ENCODE data around the gene RGS7. TPM values are rescaled to one million over a fixed set of nuclear protein-coding genes. Genes with fewer than 3 reads are reported as not detected.

Gene RGS7
- total and polyA plus RNA-seq, 10 of the 15 experiments (the other 5 are each of a cell fraction or from before 2014, with no cell fraction given): not detected

GRCh38 chr1:241208910-241209379 is 148.1 kb downstream of the RGS7 start (continued):
- no peak for TF ChIP-seq JUND (IDR thresholded peaks at IDR 0.05; ENCODE audit: low read depth, low read length)

- no peak for ATAC-seq
- TF ChIP-seq ATF2 (IDR thresholded peaks at IDR 0.05; ENCODE audit: low read length) (no peak), HDAC6 (IDR thresholded peaks at IDR 0.05; ENCODE audit: unreplicated experiment) (no peak), RFX5 (IDR thresholded peaks at IDR 0.05; ENCODE audit: low read depth, low read length) (no peak), RAD51 (IDR thresholded peaks at IDR 0.05) (no peak), SMAD1 (IDR thresholded peaks at IDR 0.05; ENCODE audit: low read depth, partially characterized antibody) (no peak), ZNF24 (IDR thresholded peaks at IDR 0.05) (no peak), RUNX3 (IDR thresholded peaks at IDR 0.05; ENCODE audit: low read length) (no peak), SKIL (IDR thresholded peaks at IDR 0.05; ENCODE audit: low read depth, poor library complexity, severe bottlenecking) (no peak), ATF7 (IDR thresholded peaks at IDR 0.05; ENCODE audit: low read depth) (no peak), BCLAF1 (IDR thresholded peaks at IDR 0.05) (no peak), ZBTB33 (IDR thresholded peaks at IDR 0.05) (no peak), ZNF274 (IDR thresholded peaks at IDR 0.05; ENCODE audit: insufficient read depth, insufficient read length) (no peak), POU2F2 (IDR thresholded peaks at IDR 0.05; ENCODE audit: borderline replicate concordance, low read depth, low read length) (no peak), RCOR1 (conservative IDR thresholded peaks at IDR 0.05; ENCODE audit: low read depth, low read length) (no peak), TCF7 (IDR thresholded peaks at IDR 0.05; ENCODE audit: borderline replicate concordance) (no peak), ZNF217 (IDR thresholded peaks at IDR 0.05) (no peak)
Observed at GRCh38 chr1:241203817-241204216, 153.2 kb downstream of the RGS7 start.

More at GRCh38 chr1:241203817-241204216, 153.2 kb downstream of the RGS7 start:
- H3K4me1 ChIP-seq (ENCODE audit: control insufficient read depth, insufficient read depth, low read length): no peaks in the 10 kb centered on the region
- no peaks in the 10 kb centered on the region for H3K27me3 ChIP-seq (replicated peaks in 1 of 2; ENCODE audit: control insufficient read depth in 2 of 2, insufficient read depth in 2 of 2, low read length in 1 of 2)
- WGBS (ENCODE audit: insufficient coverage, insufficient replicate concordance, low lambda C conversion rate, missing lambda C conversion rate): 0% methylated on average over 1 of the region's 1 CpG
- in situ Hi-C loops (cut with MboI) (no loop called here), intact Hi-C loops (cut with micrococcal nuclease; ENCODE audit: unreplicated experiment) (no loop called here)
- no peak overlapping the region for H3K27ac ChIP-seq (ENCODE audit: control insufficient read depth, insufficient read depth)
- no peak overlapping the region for H2AFZ ChIP-seq (ENCODE audit: control insufficient read depth, low read depth, low read length)
- DNase-seq (ENCODE audit: low read depth, low spot score) (no peak), FAIRE-seq (no peak)
- SMC1A ChIA-PET (ENCODE audit: uncharacterized antibody, unreplicated experiment): no interaction called here
- POLR2A ChIA-PET: no interaction called here
- CTCF ChIA-PET: no interaction called here
- H3K4me2 ChIP-seq (ENCODE audit: control insufficient read depth, insufficient read depth): no peak overlapping the region
- RAD21 ChIA-PET (ENCODE audit: unreplicated experiment): no interaction called here
- H3K9me3 ChIP-seq (replicated peaks; ENCODE audit: control insufficient read depth, insufficient read depth, low read length): no peaks in the 10 kb centered on the region
- H3K4me3 ChIP-seq: no peak overlapping the region
- H4K20me1 ChIP-seq (ENCODE audit: control insufficient read depth, insufficient read depth): no peaks in the 10 kb centered on the region
- H3K79me2 ChIP-seq (ENCODE audit: control insufficient read depth, insufficient read depth, low read length): no peaks in the 10 kb centered on the region
- H3K9ac ChIP-seq (ENCODE audit: control insufficient read depth, insufficient read depth, low read length): no peak overlapping the region
- BruUV-seq (replicated peaks): no TSS peak
- no peaks in the 10 kb centered on the region for H3K36me3 ChIP-seq (ENCODE audit: control insufficient read depth in 2 of 2, insufficient read depth in 2 of 2, low read length in 1 of 2)

All from GM12878 (cell line).